AG09319 (cell line): ENCODE data around the gene FMNL3.
A peak's percentile ranks its signal among the peaks of the same experiment; 100 is the strongest.

Source experiments
- DNase-seq: peaks from one replicate; pipeline ENCODE4 v3.0.0-alpha.2; 2010; ENCODE audit warnings: low read depth; ENCODE audit errors: extremely low read depth
- TF ChIP-seq, protein P1 (sequence below): IDR thresholded peaks from 2 replicates; pipeline ENCODE4 v1.5.1; 2011; ENCODE audit warnings: low read depth, mild to moderate bottlenecking, inconsistent platforms, low read length, moderate library complexity

FMNL3 gene, protein sequence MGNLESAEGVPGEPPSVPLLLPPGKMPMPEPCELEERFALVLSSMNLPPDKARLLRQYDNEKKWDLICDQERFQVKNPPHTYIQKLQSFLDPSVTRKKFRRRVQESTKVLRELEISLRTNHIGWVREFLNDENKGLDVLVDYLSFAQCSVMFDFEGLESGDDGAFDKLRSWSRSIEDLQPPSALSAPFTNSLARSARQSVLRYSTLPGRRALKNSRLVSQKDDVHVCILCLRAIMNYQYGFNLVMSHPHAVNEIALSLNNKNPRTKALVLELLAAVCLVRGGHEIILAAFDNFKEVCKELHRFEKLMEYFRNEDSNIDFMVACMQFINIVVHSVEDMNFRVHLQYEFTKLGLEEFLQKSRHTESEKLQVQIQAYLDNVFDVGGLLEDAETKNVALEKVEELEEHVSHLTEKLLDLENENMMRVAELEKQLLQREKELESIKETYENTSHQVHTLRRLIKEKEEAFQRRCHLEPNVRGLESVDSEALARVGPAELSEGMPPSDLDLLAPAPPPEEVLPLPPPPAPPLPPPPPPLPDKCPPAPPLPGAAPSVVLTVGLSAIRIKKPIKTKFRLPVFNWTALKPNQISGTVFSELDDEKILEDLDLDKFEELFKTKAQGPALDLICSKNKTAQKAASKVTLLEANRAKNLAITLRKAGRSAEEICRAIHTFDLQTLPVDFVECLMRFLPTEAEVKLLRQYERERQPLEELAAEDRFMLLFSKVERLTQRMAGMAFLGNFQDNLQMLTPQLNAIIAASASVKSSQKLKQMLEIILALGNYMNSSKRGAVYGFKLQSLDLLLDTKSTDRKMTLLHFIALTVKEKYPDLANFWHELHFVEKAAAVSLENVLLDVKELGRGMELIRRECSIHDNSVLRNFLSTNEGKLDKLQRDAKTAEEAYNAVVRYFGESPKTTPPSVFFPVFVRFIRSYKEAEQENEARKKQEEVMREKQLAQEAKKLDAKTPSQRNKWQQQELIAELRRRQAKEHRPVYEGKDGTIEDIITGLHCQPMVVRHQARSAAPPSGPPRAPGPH

GRCh38 chr12:49707128-49707811, at the start of gene FMNL3:
Gene FMNL3, minus strand, starts transcription at chr12:49707405. Its CDS starts 225 bp downstream, at chr12:49707180.
- TF ChIP-seq, protein P1, sequence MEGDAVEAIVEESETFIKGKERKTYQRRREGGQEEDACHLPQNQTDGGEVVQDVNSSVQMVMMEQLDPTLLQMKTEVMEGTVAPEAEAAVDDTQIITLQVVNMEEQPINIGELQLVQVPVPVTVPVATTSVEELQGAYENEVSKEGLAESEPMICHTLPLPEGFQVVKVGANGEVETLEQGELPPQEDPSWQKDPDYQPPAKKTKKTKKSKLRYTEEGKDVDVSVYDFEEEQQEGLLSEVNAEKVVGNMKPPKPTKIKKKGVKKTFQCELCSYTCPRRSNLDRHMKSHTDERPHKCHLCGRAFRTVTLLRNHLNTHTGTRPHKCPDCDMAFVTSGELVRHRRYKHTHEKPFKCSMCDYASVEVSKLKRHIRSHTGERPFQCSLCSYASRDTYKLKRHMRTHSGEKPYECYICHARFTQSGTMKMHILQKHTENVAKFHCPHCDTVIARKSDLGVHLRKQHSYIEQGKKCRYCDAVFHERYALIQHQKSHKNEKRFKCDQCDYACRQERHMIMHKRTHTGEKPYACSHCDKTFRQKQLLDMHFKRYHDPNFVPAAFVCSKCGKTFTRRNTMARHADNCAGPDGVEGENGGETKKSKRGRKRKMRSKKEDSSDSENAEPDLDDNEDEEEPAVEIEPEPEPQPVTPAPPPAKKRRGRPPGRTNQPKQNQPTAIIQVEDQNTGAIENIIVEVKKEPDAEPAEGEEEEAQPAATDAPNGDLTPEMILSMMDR: peak; percentile 78
- DNase-seq: peak; percentile 93

DNA sequence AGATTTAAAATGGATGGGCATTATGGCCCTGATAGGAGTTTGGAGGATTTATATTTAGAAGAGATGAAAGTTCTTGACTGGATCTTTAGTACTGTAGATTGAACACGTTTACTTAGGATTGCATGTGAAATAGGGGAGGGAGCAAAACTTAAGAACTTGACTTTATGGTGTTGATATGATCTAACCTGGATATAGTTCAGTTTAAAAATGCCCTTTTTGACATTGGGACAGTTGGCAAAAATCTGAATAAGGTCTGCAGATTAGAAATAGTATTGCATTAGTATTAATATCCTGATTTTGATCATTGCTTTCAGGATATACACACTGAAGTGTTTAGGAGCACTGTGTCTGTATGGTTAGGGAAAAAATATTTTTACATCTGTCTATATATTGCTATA, 43.8 kb upstream of the FMNL3 start:
- no peak for DNase-seq
- TF ChIP-seq, protein P1: no peak

- peak; percentile 48 for DNase-seq
- TF ChIP-seq, protein P1: no peak
These were observed 43.1 kb upstream of the FMNL3 start for GRCh38 chr12:49750027-49750995.

DNA sequence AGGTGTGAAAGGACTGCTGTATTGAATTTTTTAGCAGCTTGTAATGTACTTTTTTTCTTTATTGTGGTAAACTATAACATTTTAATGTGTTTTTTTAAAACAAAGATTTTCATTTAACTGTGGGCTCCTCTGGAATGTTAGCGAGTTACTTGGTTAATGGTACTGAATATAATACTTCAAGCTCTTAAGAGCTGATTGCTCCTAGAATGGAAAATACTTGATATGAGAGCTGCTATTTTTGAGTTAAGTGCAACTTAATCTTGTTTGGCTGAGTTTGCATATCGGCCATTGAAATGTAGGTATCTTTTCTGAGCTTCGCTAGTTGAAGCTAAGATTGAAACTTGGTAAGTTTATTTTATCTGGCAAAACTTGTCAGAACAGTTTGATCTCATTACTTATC, 41.6 kb upstream of the FMNL3 start:
- TF ChIP-seq, protein P1: no peak
- no peak for DNase-seq

DNA sequence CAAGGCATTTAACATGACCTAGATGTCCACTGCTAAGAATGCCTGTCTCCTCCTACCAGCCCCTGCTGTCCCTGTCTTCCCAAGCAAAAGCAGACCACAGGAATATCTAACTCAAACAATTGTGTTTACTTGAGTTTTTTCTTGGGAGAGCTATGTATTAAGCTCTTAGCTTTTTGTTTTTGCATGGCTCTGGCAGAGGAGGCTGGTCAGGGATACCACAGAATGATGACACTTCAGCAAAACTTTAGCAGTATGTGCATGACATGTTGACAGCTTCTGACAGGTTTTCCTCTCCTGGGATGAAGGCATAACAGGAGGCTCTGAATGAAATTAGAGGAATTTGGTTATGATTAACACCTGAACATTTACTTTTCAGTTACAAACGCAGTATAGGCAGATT, 41.1 kb upstream of the FMNL3 start:
- DNase-seq: no peak
- TF ChIP-seq, protein P1: no peak

GRCh38 chr12:49744363-49744885, 37.2 kb upstream of the FMNL3 start:
- TF ChIP-seq, protein P1: no peak
- no peak for DNase-seq
